Stimulated activated CD4-positive, alpha-beta T cell treated with anti-CD3 and anti-CD28 coated beads, Interleukin-12 subunit alpha, Interleukin-12 subunit beta, amount 100 ng/mL, for 48 hours (primary cell): Measurements from ENCODE around the gene STK26.
"Not testable (repeated sequence)": the region's sequence is repeated elsewhere in the genome, so short reads cannot be mapped to it uniquely, and the experiment has no call there.

Experiments
- DNase-seq, 3 donors: peaks; one replicate each; pipeline ENCODE4 v3.0.0-alpha.2; 2020; ENCODE audit warnings: low read depth in 2 of 3, low spot score in 1 of 3

STK26 gene

GRCh38 chrX:132022967-132023895 lies at the start of gene STK26:
Gene STK26 (plus strand): TSS chrX:132023302. CDS start chrX:132023618, 316 bp downstream.
- peak; percentile 48 to 65 (median 64) for DNase-seq

GRCh38 chrX:131975851-131976250 lies 47.3 kb upstream of the STK26 start:
- DNase-seq = no peak

- DNase-seq = no peak
Measured at GRCh38 chrX:131977619-131978018, 45.5 kb upstream of the STK26 start.

- DNase-seq = no peak
Measured at GRCh38 chrX:131979116-131979515, 44.0 kb upstream of the STK26 start.

GRCh38 chrX:131985526-131986049 lies 37.5 kb upstream of the STK26 start:
- DNase-seq = no peak

GRCh38 chrX:131987252-131987651 lies 35.9 kb upstream of the STK26 start:
- DNase-seq = no peak

- DNase-seq = no peak
Measured at GRCh38 chrX:131988236-131988635, 34.9 kb upstream of the STK26 start.

- DNase-seq = no peak
Measured at GRCh38 chrX:132001127-132001526, 22.0 kb upstream of the STK26 start.

GRCh38 chrX:132004728-132005127 lies 18.4 kb upstream of the STK26 start:
- no peak for DNase-seq

GRCh38 chrX:132009350-132009749 lies 13.8 kb upstream of the STK26 start:
- no peak for DNase-seq

GRCh38 chrX:132010213-132010612 lies 12.9 kb upstream of the STK26 start:
- not testable (repeated sequence) for DNase-seq

- no peak for DNase-seq
Measured at GRCh38 chrX:132015875-132016274, 7.2 kb upstream of the STK26 start.

GRCh38 chrX:132016628-132017430 lies 6.3 kb upstream of the STK26 start:
- DNase-seq = no peak

GRCh38 chrX:132017431-132018185 lies 5.5 kb upstream of the STK26 start:
- DNase-seq = no peak

GRCh38 chrX:132022198-132022966 lies 720 bp upstream of the STK26 start:
- no peak for DNase-seq

GRCh38 chrX:132023896-132024386 lies 839 bp downstream of the STK26 start:
- DNase-seq = peak; percentile 41 to 53 (median 47)

GRCh38 chrX:132025041-132025440 lies 1.9 kb downstream of the STK26 start:
- no peak for DNase-seq

- no peak for DNase-seq
Measured at GRCh38 chrX:132030264-132030663, 7.2 kb downstream of the STK26 start.

GRCh38 chrX:132031867-132032266 lies 8.8 kb downstream of the STK26 start:
- DNase-seq = no peak

- DNase-seq = no peak
Measured at GRCh38 chrX:132033166-132033565, 10.1 kb downstream of the STK26 start.
